ENCODE results near the gene SEMA4G.
A peak's percentile ranks its signal among the peaks of the same experiment; 100 is the strongest.

The SEMA4G gene

DNA sequence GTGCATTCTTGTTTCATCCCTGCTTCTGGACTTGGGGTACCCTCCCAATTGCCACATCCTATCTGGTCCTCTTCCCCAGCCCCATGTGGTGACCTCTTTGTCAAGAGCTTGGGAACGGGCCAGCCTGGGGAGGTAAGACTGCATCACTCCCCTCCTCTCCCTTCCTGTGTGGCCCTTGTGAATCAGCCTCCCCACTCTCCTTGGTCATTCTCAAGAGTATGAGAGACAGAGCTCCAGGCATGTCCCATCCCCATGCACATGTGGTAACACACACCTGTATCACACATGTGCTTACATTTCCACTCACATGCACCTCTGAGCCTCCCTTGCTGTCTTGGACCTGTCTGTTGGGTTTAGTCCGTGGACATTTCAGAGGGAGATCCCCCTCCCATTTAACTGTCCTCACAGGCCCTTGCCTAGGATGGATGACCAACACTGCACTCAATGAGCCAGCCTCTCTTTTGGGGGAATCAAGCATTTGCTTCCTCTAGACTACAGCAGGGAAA is 15.4 kb downstream of the SEMA4G start:
- no peak for ATAC-seq
- TF ChIP-seq CSDC2 (CRISPR knock-in tag; IDR thresholded peaks at IDR 0.05) = no peak
- TF ChIP-seq RARB (CRISPR knock-in tag; IDR thresholded peaks at IDR 0.05) = no peak
- TF ChIP-seq, protein P1, sequence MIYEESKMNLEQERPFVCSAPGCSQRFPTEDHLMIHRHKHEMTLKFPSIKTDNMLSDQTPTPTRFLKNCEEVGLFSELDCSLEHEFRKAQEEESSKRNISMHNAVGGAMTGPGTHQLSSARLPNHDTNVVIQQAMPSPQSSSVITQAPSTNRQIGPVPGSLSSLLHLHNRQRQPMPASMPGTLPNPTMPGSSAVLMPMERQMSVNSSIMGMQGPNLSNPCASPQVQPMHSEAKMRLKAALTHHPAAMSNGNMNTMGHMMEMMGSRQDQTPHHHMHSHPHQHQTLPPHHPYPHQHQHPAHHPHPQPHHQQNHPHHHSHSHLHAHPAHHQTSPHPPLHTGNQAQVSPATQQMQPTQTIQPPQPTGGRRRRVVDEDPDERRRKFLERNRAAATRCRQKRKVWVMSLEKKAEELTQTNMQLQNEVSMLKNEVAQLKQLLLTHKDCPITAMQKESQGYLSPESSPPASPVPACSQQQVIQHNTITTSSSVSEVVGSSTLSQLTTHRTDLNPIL (CRISPR knock-in tag; IDR thresholded peaks at IDR 0.05; ENCODE audit: low read depth) = no peak
- TF ChIP-seq ISL1 (CRISPR knock-in tag; IDR thresholded peaks at IDR 0.05) = no peak
- no peak for TF ChIP-seq ZFP30 (CRISPR knock-in tag; IDR thresholded peaks at IDR 0.05)
- TF ChIP-seq TOX (CRISPR knock-in tag; IDR thresholded peaks at IDR 0.05; ENCODE audit: borderline replicate concordance) = no peak
- TF ChIP-seq, protein P2, sequence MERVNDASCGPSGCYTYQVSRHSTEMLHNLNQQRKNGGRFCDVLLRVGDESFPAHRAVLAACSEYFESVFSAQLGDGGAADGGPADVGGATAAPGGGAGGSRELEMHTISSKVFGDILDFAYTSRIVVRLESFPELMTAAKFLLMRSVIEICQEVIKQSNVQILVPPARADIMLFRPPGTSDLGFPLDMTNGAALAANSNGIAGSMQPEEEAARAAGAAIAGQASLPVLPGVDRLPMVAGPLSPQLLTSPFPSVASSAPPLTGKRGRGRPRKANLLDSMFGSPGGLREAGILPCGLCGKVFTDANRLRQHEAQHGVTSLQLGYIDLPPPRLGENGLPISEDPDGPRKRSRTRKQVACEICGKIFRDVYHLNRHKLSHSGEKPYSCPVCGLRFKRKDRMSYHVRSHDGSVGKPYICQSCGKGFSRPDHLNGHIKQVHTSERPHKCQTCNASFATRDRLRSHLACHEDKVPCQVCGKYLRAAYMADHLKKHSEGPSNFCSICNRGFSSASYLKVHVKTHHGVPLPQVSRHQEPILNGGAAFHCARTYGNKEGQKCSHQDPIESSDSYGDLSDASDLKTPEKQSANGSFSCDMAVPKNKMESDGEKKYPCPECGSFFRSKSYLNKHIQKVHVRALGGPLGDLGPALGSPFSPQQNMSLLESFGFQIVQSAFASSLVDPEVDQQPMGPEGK (CRISPR knock-in tag; IDR thresholded peaks at IDR 0.05; ENCODE audit: borderline replicate concordance) = no peak
- TF ChIP-seq OSR1 (CRISPR knock-in tag; IDR thresholded peaks at IDR 0.05) = no peak
- no peak for TF ChIP-seq PPARA (CRISPR knock-in tag; IDR thresholded peaks at IDR 0.05; ENCODE audit: borderline replicate concordance)
- no peak for TF ChIP-seq ZNF70 (CRISPR knock-in tag; IDR thresholded peaks at IDR 0.05)

DNA sequence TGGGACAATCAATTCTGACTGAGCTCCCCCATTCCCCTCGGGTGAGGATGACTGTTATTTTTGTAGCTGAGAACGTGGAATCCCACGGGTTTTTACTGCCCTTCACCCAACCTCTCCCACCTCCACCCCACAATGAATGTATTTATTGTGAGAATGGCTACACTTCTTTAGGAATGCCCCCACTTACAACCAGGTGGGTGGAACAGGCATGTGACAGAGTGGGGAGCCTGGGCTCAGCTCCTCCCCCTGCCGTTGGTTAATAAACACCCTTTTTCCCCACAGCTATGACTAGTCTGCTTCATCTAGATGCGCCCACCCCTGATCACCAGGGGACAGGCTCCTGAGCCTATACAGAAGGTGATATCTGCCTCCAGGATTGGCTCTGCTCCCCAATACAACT is 16.0 kb downstream of the SEMA4G start:
- TF ChIP-seq ZNF70 (CRISPR knock-in tag; IDR thresholded peaks at IDR 0.05) (no peak), ZC3H10 (CRISPR knock-in tag; IDR thresholded peaks at IDR 0.05) (no peak)
- no peak for ATAC-seq

DNA sequence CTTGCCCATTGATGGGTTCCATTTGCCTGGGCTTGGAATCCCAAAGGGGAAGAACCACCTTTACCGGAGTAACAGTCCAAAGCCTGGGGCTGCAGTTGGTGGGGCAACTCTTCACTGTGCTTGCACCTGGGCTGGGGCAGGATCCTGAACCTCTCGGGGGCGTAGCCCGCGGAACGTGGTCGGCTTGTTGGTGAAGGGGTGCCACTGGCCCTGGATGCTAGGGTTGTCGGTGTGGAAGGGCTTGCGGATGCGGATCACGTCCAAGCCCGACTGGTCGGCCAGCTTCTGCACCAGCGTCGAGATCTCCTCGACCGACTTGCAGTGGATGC is 17.3 kb downstream of the SEMA4G start:
- TF ChIP-seq, protein P3, sequence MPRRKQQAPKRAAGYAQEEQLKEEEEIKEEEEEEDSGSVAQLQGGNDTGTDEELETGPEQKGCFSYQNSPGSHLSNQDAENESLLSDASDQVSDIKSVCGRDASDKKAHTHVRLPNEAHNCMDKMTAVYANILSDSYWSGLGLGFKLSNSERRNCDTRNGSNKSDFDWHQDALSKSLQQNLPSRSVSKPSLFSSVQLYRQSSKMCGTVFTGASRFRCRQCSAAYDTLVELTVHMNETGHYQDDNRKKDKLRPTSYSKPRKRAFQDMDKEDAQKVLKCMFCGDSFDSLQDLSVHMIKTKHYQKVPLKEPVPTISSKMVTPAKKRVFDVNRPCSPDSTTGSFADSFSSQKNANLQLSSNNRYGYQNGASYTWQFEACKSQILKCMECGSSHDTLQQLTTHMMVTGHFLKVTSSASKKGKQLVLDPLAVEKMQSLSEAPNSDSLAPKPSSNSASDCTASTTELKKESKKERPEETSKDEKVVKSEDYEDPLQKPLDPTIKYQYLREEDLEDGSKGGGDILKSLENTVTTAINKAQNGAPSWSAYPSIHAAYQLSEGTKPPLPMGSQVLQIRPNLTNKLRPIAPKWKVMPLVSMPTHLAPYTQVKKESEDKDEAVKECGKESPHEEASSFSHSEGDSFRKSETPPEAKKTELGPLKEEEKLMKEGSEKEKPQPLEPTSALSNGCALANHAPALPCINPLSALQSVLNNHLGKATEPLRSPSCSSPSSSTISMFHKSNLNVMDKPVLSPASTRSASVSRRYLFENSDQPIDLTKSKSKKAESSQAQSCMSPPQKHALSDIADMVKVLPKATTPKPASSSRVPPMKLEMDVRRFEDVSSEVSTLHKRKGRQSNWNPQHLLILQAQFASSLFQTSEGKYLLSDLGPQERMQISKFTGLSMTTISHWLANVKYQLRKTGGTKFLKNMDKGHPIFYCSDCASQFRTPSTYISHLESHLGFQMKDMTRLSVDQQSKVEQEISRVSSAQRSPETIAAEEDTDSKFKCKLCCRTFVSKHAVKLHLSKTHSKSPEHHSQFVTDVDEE (CRISPR knock-in tag; IDR thresholded peaks at IDR 0.05) = no peak
- TF ChIP-seq, protein P4, sequence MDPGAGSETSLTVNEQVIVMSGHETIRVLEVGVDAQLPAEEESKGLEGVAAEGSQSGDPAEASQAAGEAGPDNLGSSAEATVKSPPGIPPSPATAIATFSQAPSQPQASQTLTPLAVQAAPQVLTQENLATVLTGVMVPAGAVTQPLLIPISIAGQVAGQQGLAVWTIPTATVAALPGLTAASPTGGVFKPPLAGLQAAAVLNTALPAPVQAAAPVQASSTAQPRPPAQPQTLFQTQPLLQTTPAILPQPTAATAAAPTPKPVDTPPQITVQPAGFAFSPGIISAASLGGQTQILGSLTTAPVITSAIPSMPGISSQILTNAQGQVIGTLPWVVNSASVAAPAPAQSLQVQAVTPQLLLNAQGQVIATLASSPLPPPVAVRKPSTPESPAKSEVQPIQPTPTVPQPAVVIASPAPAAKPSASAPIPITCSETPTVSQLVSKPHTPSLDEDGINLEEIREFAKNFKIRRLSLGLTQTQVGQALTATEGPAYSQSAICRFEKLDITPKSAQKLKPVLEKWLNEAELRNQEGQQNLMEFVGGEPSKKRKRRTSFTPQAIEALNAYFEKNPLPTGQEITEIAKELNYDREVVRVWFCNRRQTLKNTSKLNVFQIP (CRISPR knock-in tag; IDR thresholded peaks at IDR 0.05; ENCODE audit: borderline replicate concordance, low read depth) = no peak
- TF ChIP-seq, protein P5, sequence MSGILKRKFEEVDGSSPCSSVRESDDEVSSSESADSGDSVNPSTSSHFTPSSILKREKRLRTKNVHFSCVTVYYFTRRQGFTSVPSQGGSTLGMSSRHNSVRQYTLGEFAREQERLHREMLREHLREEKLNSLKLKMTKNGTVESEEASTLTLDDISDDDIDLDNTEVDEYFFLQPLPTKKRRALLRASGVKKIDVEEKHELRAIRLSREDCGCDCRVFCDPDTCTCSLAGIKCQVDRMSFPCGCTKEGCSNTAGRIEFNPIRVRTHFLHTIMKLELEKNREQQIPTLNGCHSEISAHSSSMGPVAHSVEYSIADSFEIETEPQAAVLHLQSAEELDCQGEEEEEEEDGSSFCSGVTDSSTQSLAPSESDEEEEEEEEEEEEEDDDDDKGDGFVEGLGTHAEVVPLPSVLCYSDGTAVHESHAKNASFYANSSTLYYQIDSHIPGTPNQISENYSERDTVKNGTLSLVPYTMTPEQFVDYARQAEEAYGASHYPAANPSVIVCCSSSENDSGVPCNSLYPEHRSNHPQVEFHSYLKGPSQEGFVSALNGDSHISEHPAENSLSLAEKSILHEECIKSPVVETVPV (CRISPR knock-in tag; IDR thresholded peaks at IDR 0.05) = no peak
- no peak for TF ChIP-seq ZFP3 (CRISPR knock-in tag; IDR thresholded peaks at IDR 0.05)
- TF ChIP-seq, protein P1 (CRISPR knock-in tag; IDR thresholded peaks at IDR 0.05; ENCODE audit: low read depth) = no peak
- ATAC-seq = no peak; the same call in 2 of the 3 replicates

DNA sequence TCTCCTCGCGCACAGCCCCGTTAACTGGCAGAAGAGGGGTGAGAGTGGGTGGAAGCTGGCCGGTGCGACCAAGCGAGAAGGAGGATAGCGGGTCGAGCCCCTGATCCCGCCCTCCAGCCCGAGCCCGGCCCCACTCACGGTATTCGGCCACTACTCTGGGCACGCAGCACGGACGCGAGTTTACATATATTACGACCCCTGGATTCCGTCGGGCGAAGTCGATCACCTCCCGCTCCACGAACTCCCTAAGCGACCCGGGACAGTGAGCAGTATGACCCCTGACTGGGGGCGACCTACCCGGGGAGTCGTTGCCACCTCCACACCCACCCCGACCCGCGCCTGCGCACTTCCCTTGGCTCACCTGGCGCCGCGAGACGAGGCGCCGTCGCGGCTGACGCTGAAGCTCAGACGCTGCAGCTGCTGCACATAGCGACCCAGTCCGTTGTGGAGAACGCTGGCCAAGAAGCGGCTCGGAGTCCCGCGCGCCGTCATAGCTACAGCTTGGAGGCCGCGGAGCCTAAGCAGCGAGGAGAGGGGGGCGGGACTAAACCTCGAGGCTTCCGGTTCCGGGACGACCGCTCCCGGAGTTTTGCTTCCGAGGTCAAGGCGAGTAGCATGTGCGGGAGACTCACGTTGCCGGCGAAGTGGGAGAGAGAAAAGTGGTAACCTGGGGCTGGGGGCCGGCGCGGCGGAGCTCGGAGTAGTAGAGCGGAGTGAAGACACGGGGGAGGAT is 17.8 kb downstream of the SEMA4G start, which contains the start of the genes MRPL43 and TWNK:
MRPL43 (minus strand) TSS at position 546 of the 733 bp plus-strand sequence; CDS start at position 492, 54 bp downstream.
TWNK (plus strand) TSS at position 592 of the 733 bp plus-strand sequence. CDS start 668 bp downstream, outside the sequence.
- ATAC-seq = peak; percentile 94
- TF ChIP-seq BACH2 (CRISPR knock-in tag; IDR thresholded peaks at IDR 0.05; ENCODE audit: borderline replicate concordance) (no peak), TOX (CRISPR knock-in tag; IDR thresholded peaks at IDR 0.05; ENCODE audit: borderline replicate concordance) (no peak), ZNF565 (CRISPR knock-in tag; conservative IDR thresholded peaks at IDR 0.05; ENCODE audit: low read depth) (no peak), RARB (CRISPR knock-in tag; IDR thresholded peaks at IDR 0.05) (no peak)

Measured in SK-N-SH treated with all-trans-retinoic acid at 6 μM for 48 hours (cell line).